ENCODE measurements around the gene TMEM196. TPM values are rescaled to one million over a fixed set of nuclear protein-coding genes. Genes with fewer than 3 reads are reported as not detected.

Gene TMEM196
- total and polyA plus RNA-seq, 8 donors = 0.07 to 0.25 (median 0.09) TPM; not detected in 4

DNA sequence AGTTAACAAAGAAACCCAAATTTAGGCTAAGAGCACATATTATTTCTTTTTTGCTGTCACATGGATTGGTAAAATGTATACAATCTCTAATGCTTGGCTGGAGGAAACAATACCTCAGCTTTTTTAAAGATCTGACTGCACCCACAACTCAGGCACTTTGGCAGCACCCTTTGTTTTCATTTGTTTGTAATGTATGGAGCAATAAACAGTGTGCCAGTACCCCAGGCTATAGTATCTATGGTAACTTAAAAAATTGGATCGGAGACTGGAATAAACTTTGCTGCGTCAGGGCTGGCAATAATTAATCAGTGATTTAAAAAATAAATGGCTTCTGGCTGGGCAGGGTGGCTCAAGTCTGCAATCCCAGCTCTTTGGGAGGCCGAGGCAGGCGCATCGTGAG is 91.8 kb downstream of the TMEM196 start:
- H3K36me3 ChIP-seq = no peaks in the 10 kb centered on the region
- no peak overlapping the region for H3K27ac ChIP-seq
- no peak for DNase-seq
- no peak overlapping the region for H3K4me3 ChIP-seq
- no peak for ATAC-seq
- TF ChIP-seq, protein P1, sequence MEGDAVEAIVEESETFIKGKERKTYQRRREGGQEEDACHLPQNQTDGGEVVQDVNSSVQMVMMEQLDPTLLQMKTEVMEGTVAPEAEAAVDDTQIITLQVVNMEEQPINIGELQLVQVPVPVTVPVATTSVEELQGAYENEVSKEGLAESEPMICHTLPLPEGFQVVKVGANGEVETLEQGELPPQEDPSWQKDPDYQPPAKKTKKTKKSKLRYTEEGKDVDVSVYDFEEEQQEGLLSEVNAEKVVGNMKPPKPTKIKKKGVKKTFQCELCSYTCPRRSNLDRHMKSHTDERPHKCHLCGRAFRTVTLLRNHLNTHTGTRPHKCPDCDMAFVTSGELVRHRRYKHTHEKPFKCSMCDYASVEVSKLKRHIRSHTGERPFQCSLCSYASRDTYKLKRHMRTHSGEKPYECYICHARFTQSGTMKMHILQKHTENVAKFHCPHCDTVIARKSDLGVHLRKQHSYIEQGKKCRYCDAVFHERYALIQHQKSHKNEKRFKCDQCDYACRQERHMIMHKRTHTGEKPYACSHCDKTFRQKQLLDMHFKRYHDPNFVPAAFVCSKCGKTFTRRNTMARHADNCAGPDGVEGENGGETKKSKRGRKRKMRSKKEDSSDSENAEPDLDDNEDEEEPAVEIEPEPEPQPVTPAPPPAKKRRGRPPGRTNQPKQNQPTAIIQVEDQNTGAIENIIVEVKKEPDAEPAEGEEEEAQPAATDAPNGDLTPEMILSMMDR (IDR thresholded peaks at IDR 0.05) = no peak
- H3K27me3 ChIP-seq = no peaks in the 10 kb centered on the region
- H3K9me3 ChIP-seq = no peaks in the 10 kb centered on the region
- intact Hi-C loops (cut with DNase I) = no loop called here
- no peaks in the 10 kb centered on the region for H3K4me1 ChIP-seq

DNA sequence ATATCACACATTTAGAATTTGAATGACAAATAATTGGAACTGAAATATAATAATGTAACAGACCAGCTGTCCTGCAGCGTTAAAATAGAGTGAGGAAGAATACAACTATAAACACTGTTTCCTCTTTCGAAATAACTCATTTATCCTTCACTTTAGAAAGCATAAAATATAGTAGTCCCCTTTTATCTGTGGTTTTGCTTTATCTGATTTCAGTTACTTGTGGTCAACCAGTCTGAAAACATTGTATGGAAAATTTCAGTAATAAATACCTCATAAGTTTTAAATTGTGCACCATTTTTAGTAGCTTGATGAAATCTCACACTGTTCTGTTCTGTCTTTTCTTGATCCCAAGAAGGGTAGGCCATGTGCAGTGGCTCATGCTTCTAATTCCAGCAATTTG is 96.2 kb downstream of the TMEM196 start:
- H3K27me3 ChIP-seq = peaks cover 0 to 7% of the 10 kb centered on the region in 2 donors
- ATAC-seq = peak; percentile 40
- no peak for DNase-seq

DNA sequence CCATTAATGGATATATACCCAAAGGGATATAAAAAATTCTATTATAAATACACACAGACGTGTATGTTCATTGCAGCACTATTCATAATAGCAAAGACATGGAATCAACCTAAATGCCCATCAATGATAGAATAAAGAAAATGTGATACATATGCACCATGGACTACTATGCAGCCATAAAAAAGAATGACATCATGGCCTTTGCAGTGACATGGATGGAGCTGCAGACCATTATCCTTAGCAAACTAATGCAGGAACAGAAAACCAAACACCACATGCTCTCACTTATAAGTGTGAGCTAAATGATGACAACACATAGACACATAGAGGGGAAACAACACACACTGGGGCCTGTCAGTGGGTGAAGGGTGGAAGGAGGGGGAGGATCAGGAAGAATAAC is 97.6 kb downstream of the TMEM196 start:
- intact Hi-C loops (cut with DNase I) = no loop called here
- DNase-seq (no peak), ATAC-seq (no peak)
- Histone ChIP-seq H3K9me3 (no peaks in the 10 kb centered on the region), H3K4me3 (no peak overlapping the region), H3K27ac (no peak overlapping the region), H3K27me3 (peaks cover 0 to 7% of the 10 kb centered on the region in 2 donors), H3K4me1 (no peaks in the 10 kb centered on the region), H3K36me3 (no peaks in the 10 kb centered on the region)
- TF ChIP-seq, protein P1 (IDR thresholded peaks at IDR 0.05) = no peak

More for the DNA sequence above, 96.2 kb downstream of the TMEM196 start:
- Histone ChIP-seq H3K4me1 (no peaks in the 10 kb centered on the region), H3K9me3 (no peaks in the 10 kb centered on the region), H3K4me3 (no peak overlapping the region), H3K27ac (no peak overlapping the region), H3K36me3 (no peaks in the 10 kb centered on the region)
- intact Hi-C loops (cut with DNase I) = no loop called here
- TF ChIP-seq, protein P1 (IDR thresholded peaks at IDR 0.05) = no peak

DNA sequence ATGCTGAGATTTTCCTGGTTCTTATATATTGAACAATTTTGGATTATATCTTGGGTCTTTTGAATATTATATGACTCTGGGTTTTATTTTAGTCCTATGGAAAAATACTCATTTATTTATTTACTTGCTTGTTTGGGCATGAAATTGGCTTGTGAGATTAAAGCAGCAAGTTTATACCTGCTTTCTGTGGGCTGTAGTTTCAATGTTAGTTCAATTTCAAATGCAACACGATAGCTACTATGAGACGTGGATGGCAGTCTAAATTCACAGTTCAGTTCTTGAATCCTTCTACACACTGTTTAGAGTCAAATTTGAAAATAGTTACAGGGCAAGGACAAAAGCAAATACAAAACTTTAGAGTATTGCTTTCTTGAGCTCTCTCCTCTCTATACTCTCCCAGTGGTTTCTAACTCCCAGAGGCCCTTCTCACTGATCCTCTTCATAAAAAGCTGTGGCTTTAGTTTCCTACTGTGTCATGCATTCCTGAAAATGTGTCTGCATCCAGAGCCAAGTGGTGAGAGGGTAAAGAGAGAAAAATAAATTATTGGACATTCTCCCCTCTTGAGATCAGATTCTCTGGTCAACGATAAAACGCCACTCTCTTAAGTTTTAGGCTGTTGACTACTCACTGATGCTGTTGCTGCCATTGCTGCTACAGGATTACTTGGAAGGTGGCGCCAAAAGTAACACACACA is 99.0 kb downstream of the TMEM196 start:
- no peak overlapping the region for H3K27ac ChIP-seq
- H3K4me3 ChIP-seq = no peak overlapping the region
- H3K36me3 ChIP-seq = no peaks in the 10 kb centered on the region
- DNase-seq (no peak), ATAC-seq (no peak)
- H3K4me1 ChIP-seq = no peaks in the 10 kb centered on the region
- intact Hi-C loops (cut with DNase I) = no loop called here
- H3K9me3 ChIP-seq = no peaks in the 10 kb centered on the region
- TF ChIP-seq, protein P1 (IDR thresholded peaks at IDR 0.05) = no peak
- H3K27me3 ChIP-seq = peaks cover 0 to 7% of the 10 kb centered on the region in 2 donors

DNA sequence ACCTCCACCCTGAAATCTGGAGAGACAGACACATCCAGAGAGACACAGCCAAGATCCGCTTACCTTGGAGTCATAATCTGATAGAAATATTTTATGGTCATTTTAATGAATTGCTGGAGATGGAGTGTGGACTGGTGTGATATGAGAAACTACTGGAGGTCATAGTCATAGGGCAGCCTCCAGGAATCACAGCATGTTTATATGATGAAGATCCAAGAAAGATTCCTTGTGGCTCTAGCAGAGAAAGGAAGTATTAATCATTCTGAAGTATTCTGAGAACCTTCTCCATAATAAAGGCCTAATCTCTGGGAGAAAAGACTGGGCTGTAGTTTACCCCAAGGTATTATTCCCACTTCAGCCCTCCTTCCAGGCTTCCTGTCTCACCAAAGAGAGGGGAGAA is 102.6 kb downstream of the TMEM196 start:
- TF ChIP-seq, protein P1 (IDR thresholded peaks at IDR 0.05) = no peak
- intact Hi-C loops (cut with DNase I) = no loop called here
- Histone ChIP-seq H3K4me3 (no peak overlapping the region), H3K9me3 (no peaks in the 10 kb centered on the region), H3K36me3 (no peaks in the 10 kb centered on the region), H3K4me1 (no peaks in the 10 kb centered on the region), H3K27me3 (peaks cover 0 to 7% of the 10 kb centered on the region in 2 donors), H3K27ac (no peak overlapping the region)
- DNase-seq = no peak
- no peak for ATAC-seq

Small RNA genes within 50 kb of the gene (microRNA-seq; reads per million reads assigned to microRNA genes)
- 0 to 0.17 reads per million in 2 donors for gene MIR3146

Other genes starting within 250 kb of the TMEM196 start
- gene POLR1F, start 64.6 kb downstream of the TMEM196 start, total RNA-seq = 1 to 10 TPM; 9.6 to 9.7 TPM
- gene POLR1F, start 64.6 kb downstream of the TMEM196 start, polyA plus RNA-seq (ENCODE audit: insufficient read length in 6 of 6) = 10 to 100 TPM; 16.7 to 25.1 (median 20.4) TPM